Posterior cingulate gyrus (tissue), 11 donors: Measurements from ENCODE around the gene NPEPPS.
"Not testable (repeated sequence)": the region's sequence is repeated elsewhere in the genome, so short reads cannot be mapped to it uniquely, and the experiment has no call there.

Source experiments
- DNase-seq, 10 donors: peaks; one replicate each; pipeline versions ENCODE4 v3.0.0 to v3.0.0-alpha.2; 2020 to 2021; ENCODE audit warnings: mixed read lengths in 3 of 10
- intact Hi-C: fragments of 100-400 bp; cut with DNase I; formaldehyde crosslinking; loops from one replicate; pipeline ENCODE4 v1.15.1; 2023

Gene NPEPPS, protein sequence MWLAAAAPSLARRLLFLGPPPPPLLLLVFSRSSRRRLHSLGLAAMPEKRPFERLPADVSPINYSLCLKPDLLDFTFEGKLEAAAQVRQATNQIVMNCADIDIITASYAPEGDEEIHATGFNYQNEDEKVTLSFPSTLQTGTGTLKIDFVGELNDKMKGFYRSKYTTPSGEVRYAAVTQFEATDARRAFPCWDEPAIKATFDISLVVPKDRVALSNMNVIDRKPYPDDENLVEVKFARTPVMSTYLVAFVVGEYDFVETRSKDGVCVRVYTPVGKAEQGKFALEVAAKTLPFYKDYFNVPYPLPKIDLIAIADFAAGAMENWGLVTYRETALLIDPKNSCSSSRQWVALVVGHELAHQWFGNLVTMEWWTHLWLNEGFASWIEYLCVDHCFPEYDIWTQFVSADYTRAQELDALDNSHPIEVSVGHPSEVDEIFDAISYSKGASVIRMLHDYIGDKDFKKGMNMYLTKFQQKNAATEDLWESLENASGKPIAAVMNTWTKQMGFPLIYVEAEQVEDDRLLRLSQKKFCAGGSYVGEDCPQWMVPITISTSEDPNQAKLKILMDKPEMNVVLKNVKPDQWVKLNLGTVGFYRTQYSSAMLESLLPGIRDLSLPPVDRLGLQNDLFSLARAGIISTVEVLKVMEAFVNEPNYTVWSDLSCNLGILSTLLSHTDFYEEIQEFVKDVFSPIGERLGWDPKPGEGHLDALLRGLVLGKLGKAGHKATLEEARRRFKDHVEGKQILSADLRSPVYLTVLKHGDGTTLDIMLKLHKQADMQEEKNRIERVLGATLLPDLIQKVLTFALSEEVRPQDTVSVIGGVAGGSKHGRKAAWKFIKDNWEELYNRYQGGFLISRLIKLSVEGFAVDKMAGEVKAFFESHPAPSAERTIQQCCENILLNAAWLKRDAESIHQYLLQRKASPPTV

DNA sequence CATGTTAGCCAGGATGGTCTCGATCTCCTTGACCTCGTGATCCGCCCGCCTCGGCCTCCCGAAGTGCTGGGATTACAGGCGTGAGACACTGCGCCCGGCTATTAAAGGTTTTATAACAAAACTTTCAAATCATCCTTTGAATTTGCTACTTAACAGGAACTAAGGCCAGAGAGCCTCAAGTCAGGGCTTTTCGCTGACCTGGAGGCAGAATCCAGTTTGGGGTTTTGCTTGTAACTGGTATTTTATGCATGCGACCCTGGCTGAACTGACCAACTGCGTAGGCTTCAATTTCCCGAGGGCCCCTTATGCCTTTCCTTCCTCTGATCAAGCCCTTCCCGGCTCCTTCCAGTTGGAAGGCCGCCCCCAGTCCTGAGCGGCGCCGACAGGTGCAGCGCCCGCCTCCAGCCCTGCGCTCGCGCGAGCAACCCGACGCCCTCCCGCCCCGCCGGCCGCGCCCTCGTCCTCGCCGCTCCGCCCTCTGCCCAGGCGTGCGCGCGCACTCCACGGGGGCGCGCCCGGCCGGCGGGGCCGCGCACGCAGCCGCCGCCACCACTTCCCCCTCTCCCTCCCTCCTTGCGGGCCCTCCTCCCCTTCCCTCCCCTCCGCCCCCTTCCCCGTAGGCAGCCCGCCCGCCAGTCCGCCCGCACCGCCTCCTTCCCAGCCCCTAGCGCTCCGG lies at the start of gene NPEPPS:
Gene NPEPPS (plus strand): TSS at position 552 of the 676 bp plus-strand sequence. CDS start 193 bp downstream, outside the sequence.
- intact Hi-C loops = not testable (repeated sequence)
- peak; percentile 72 to 96 (median 80) for DNase-seq

DNA sequence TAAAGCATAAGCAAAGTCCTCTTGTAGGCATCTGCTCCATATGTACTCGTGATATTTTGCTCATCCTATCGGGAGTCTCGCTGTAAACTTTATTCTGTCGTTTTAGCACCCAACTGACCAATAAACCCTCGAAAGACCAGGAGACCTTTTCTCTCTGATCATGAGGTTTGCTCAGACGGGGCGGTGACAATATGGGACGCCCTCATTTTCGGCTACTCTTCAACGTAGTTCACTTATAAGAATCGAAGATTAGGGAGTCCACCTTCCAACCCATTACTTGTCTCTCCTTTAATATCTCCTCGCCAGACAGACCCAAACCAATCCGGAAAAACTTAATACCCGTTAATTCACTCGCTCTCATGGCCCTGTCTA lies 39.1 kb upstream of the NPEPPS start:
- DNase-seq = not testable (repeated sequence)
- intact Hi-C loops = loop anchor here (10.0 kb wide), 1 partner anchor 123 kb away; no protein-coding TSS in a partner anchor

DNA sequence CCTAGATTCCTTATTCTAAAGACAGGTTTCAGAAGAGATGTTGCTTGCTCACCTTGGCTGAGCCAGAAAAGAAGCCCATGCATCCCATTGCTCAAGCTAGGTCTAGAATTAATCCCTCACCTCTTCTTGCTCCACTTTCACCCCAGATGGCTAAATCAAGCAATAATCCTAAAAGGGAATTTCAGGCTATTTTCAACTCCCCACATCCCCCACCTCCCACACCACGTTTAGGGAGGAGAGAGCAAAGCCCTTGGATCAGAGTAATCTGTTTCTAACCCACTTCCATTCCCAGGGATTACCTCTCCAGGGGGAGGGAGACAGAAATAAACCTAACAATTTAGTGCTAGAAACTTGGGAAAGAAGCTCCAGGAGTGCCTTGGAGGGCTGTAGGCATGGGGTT lies 31.8 kb upstream of the NPEPPS start:
- DNase-seq = not testable (repeated sequence)
- intact Hi-C loops = loop anchor here (10.0 kb wide), 1 partner anchor 116 kb away; no protein-coding TSS in a partner anchor

DNA sequence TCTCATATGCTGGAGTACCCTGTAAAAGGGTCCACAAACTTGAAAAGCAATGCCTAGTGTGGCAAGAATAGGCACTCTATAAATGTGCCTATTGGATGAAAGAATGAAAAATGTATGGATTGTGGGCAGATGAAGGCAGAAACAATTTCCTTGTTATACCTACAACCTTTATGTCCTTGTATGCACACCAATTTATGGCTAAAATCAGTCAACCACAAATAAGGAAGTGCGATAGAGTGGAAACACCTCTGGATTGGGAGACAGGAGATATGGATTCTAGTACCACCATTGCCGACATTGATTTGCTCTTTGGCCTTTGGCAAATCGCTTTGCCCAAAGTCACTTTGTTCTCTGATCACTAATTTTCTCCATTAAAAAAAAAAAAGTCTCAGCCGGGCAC lies 31.4 kb upstream of the NPEPPS start:
- intact Hi-C loops = loop anchor here (10.0 kb wide), 1 partner anchor 115 kb away; no protein-coding TSS in a partner anchor
- DNase-seq = not testable (repeated sequence)

DNA sequence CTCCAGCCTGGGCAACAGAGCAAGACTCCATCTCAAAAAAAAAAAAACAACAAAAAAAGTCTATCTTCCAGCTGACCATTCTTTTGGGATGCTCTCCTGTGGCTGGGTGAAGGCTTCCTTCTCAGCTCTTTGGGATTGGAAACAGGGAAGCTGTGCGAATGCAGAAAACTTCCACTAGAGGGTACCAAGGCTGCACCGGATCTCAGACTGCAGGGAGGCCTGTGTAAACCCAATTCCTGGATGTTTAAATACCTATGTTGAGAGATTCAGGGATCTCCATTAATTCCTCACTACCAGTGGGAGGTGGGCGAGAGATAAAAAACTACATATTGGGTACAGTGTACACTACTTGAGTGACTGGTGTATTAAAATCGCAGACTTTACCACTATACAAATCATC lies 30.3 kb upstream of the NPEPPS start:
- DNase-seq = peak in 4 of 10 donors; percentile 15 to 84 (median 17)
- intact Hi-C loops = not testable (repeated sequence)

DNA sequence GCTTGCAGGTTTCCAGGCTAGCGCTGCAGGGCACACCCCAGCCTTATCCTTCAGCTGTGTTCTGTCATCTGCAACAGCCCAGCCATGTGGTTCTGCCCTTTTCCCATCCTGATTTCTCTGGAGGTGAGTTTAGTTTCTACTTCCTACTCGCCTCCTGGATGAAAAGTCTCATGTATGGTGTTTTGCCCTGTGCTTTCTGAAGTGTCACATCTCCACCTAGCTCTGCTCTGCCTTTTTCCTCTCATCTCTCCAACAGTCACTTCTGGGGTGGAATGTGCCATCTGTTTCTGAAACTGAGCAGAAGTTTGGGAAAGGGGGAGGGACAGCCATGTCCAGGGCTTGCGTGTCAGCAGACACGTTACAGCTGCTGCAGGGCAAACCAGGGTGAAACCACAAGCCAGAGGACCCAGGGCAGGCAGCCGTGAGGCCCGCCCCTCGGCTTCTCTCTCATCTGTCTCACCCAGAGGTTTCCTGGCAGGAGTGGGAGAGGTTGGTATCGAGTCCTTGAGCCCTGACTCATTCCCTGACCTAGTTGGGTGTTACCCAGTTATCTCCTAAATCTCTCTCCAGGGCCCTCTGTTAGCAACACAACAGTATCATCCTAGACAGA lies 28.7 kb upstream of the NPEPPS start:
- intact Hi-C loops, DNase-seq: not testable (repeated sequence)

DNA sequence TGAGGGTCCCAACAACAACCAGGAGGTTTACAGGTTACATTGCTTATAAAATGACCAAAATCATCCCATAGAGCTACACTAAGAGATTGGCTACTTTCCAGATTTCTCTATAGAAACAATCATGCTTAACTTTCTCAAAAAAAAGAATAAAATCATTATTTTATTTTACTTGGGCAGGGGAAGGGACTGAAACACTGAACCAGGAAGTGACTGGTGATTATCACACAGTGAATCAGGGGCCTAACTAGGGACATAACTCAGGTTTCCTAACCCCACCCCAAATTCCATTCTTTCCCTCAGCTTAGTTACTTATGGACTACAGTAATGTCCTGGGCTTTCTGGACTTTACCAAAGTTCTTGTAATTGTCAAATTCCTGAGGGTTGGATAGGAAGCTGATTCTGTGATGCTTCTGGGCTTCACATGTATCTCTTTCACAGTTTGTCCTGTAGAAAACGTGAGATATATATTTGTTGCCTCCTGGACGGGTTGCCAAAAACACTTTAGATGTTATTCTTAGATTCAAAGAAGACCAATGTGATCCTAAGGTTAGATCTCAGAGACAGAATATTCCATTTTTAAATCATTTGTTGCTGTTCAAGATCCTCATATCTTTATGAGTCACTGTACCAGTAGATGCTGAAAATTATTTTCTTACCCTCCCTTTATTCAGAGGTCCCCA lies 28.0 kb upstream of the NPEPPS start:
- intact Hi-C loops, DNase-seq: not testable (repeated sequence)

DNA sequence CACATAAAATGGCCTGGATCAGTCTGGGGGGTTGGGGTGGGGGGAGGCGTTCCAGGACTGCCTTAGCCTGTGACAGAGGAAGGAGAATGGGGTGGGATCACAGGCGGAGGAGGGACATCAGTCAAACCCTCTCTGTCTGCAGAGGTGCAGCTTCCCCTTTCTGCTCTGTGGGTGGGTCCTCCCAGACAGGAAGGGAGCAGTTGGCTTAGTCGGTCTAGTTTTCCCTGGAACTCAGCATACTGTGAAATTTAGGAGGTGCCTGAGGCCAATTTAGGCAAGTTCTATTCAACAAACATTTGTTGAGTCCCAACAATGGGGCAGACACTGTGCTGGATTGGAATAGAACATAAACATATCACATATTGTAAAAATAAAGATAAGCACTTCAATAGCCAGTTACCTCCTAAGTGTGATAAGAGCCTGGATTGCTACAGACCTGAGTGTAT lies 19.2 kb upstream of the NPEPPS start:
- intact Hi-C loops = not testable (repeated sequence)

DNA sequence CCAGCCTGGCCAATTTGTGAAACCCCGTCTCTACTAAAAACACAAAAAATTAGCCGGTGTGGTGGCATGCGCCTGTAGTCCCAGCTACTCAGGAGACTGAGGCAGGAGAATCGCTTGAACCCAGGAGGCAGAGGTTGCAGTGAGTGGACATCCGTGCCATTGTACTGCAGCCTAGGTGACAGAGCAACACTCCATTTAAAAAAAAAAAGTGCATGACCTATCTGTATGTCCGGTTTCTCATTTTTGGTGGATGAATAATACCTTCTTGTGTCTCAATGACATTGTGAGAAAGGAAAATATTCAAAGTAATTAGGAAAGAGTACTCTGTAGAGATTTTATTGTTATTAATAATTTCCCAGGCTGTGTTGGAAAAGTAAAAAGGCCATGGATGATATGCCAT lies 17.6 kb upstream of the NPEPPS start:
- intact Hi-C loops, DNase-seq: not testable (repeated sequence)

More for the DNA sequence above, 19.2 kb upstream of the NPEPPS start:
- DNase-seq = not testable (repeated sequence)

DNA sequence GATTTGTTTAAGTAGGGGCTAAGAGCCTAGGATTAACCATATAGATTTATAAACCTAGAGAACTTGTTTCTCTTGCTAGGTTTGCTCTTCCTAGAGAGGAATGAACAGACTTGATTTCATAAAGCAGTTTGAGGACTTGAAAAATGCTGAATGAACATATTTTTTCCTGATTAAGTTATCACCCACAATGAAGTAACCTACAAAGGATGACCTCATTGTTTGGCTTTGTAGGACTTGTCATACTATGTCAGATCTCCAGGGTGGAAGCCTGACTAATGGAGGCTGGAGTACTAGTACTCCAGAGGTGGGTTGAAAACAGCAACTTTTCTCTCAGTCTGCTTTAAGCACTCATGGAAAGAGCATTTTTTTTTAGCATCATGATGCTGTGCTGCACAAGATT lies 12.0 kb upstream of the NPEPPS start:
- DNase-seq, intact Hi-C loops: not testable (repeated sequence)

DNA sequence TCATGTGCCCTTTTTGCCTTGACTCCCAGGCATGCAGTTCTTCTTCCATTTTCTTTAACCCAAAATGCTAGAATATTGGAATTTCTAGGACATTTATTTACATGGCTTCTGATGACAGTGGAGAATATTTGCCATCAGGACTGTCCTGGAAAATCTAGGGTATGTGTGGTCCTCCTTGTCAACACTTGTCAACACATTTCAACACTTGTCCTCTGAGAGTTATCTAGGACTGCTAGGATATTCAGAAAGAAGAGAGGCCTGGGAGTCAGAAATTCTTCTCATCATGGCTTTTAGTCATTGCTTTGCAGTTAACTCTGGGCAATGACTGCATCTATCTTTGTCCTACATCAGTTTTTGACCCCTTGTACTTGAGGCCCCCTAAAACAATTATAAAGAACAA lies 11.5 kb upstream of the NPEPPS start:
- intact Hi-C loops, DNase-seq: not testable (repeated sequence)

DNA sequence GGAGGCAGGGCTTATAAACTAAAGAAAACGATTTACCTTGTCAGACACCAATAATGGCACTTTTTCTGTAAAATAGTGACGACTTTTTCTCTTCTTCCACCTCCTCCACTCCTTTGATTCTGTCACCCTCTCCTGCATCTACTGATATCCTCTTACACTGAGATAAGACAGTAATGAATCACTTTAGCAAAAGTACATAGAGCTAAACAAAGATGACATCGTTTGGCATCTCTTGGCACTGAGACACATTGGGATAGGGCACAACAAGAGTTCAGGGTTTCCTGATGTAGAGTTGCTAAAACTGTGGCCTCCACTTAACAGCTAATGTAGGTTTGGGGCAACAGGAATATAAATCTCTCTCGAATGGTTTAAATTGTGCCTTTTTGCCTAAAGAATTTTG lies 10.6 kb upstream of the NPEPPS start:
- intact Hi-C loops, DNase-seq: not testable (repeated sequence)

DNA sequence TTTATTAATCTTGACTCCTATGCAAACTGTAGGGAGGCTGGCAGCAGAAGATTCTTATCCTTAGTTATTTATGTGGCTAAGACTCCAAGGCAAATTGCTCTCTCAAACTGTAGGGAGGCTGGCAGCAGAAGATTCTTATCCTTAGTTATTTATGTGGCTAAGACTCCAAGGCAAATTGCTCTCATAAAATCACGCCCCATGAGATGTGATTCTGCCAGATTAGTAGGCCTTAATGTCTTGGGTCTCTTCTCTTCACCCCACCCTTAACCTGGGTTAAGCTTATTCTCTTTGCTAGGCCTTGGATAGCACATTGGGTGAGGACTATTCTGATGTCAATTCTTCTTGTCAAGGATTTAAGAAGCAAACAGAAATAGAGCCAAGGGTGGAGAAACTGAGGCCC lies 9.5 kb upstream of the NPEPPS start:
- intact Hi-C loops, DNase-seq: not testable (repeated sequence)

DNA sequence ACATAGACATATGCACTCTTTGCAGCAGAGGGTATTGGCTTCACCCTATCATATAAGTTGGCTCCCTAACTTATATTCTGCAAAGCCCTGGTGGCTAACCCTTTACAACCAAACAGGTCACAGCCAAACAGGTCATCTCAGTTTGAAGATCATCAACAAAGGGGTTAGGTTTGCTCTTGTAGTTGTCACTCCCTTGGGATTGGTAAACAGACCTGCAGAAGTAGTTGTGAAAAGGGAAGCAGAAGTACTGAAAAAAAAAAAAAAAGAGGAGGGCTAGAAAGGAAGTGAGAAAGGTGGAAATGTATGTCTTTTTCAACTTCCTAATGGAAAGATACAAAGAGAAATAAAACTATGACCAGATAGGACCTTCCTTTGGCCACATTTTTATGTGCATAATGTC lies 8.6 kb upstream of the NPEPPS start:
- DNase-seq, intact Hi-C loops: not testable (repeated sequence)

DNA sequence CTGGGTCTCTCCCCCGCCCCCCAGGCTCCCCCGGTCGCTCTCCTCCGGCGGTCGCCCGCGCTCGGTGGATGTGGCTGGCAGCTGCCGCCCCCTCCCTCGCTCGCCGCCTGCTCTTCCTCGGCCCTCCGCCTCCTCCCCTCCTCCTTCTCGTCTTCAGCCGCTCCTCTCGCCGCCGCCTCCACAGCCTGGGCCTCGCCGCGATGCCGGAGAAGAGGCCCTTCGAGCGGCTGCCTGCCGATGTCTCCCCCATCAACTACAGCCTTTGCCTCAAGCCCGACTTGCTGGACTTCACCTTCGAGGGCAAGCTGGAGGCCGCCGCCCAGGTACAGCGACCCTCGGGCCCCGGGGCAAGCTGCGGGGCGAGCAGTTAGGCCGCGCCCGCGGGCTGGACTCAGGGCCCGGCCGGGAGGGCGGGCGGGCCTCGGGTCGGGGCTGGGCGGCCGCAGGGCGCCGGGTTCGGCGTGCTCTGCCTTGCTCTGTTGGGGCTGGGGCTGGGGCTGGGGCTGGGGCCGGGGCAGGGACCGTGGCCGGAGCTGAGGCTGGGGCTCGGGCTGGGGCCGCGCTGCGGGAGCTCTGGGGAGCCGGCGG lies 419 bp downstream of the NPEPPS start:
- DNase-seq, intact Hi-C loops: not testable (repeated sequence)

DNA sequence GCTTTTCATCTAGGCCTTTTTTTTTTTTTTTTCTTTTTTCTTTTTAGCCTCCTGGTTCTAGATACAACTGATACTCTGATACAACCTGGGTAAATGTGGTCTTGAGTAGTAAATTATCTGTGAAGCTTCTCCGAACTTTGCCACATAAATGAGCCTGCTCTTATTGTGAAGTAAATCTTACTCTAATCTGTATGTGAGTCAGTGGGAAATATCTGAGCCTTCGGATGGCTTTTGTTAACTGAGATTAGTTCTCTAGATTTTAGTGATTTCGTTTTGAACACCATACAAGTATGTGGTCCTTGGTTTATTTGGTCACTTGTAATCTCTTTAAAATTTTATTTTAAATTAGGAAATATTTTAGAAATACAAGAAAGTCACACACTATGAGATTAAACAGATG lies 8.2 kb downstream of the NPEPPS start:
- DNase-seq, intact Hi-C loops: not testable (repeated sequence)

DNA sequence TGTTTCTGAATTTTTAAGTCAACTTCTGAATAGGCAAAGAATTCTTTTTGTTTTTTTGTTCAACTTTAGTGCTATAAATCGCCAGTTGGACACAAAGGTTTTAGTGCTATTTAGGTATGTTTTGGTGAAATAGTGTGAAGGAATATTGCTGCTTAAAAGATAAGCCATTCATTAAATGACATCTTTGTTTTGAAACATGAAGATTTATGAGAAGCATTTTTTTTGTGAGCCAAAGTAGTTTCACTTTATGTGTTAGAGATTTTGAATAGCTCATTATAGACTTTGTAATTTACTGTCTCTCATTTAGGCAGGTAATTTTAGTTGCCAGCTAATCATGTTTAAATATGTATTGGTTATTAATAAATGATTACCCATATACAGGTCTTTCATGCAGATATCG lies 10.8 kb downstream of the NPEPPS start:
- DNase-seq, intact Hi-C loops: not testable (repeated sequence)

DNA sequence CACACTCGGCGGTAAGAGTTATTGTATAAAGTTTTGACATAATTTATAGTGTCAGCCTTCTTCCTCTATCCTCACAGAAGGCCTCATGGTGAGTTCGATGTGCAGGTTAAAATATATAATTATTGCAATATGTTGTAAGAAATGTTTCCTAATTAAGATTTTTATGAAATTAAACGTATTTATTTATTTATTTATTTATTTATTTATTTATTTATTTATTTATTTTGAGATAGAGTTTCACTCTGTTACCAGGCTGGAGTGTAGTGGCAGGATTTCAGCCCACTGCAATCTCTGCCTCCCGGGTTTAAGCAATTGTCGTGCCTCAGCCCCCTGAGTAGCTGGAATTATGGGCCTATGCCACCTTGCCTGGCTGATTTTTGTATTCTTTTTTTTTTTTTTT lies 13.4 kb downstream of the NPEPPS start:
- DNase-seq, intact Hi-C loops: not testable (repeated sequence)

DNA sequence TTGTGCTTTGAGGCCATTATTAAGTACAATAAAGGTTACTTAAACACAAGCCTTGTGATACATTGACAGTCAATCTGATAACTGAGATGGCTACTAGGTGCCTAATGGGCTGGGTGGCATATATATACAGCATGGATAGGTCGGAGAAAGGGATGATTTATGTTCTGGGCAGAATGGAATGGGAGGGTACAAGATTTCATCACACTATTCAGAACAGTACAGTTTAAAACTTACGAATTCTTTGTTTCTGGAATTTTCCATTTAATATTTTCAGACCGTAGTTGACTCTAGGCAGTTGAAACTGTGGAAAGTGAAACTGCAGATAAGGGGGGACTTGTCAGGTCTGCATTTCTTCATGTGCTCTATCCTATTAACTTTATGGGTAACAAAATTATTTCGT lies 23.8 kb downstream of the NPEPPS start:
- DNase-seq, intact Hi-C loops: not testable (repeated sequence)
